Measurements from ENCODE around the gene ACTR3C. TPM values are rescaled to one million over a fixed set of nuclear protein-coding genes. Genes with fewer than 3 reads are reported as not detected.

The ACTR3C gene
- total and polyA plus RNA-seq, 2 donors (not counting 1 experiment from before 2014, with no cell fraction given), result 4.0 to 20.7 TPM

DNA sequence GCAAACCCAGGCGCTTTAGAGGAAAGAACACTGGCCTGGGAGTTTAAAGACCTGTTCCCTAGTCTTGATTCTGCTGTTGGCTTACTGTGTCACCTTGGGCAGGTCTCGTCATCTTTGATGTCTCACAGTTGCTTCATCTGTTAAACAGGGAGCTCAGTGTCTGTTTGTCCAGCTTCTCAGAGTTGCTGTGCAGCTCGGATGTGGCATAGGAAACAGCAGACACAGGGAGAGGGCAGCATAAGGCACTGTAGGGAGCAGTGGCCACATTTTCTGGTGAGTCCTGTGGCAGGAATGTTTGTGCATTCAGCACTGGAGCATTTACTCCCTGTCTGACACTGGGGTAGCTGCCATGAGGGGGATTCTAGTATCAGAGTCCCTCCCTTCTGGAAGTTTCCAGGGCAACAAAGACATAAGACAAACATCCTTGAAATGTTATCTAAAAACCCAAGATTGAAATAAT lies 47.3 kb upstream of the ACTR3C start:
- peak overlapping the region; percentile 92 for H3K4me3 Mint-ChIP-seq
- peaks cover 70% of the 10 kb centered on the region for H3K4me1 Mint-ChIP-seq
- WGBS (ENCODE audit: insufficient coverage), result 77% methylated on average over 3 of the region's 3 CpGs
- no peaks in the 10 kb centered on the region for H3K9me3 ChIP-seq (ENCODE audit: control extremely low read depth in 1 of 3, control insufficient read depth in 2 of 3, insufficient read depth in 1 of 3, low read length in 2 of 3)
- H3K9me3 Mint-ChIP-seq (ENCODE audit: insufficient read depth), result no peaks in the 10 kb centered on the region
- H3K27ac Mint-ChIP-seq, result peak overlapping the region; percentile 98
- H2AFZ ChIP-seq (ENCODE audit: insufficient read depth, low read depth, low read length, poor library complexity, severe bottlenecking), result no peak overlapping the region
- H3K4me2 ChIP-seq (replicated peaks; ENCODE audit: low read depth, low read length, poor library complexity, severe bottlenecking), result peak overlapping the region; percentile 85
- ChIA-PET POLR2A (interaction anchor here (1.7 to 6.6 kb wide), 3 partner anchors 8 to 36 kb away, joined by 6 to 120 read pairs (median 64); partner anchors contain the start of gene ZNF775), CTCF (interaction anchor here (0.9 to 7.3 kb wide), 5 partner anchors 8 to 49 kb away, joined by 3 to 71 read pairs (median 20); partner anchors contain the start of genes ACTR3C and LRRC61)
- peaks cover 33 to 53% of the 10 kb centered on the region in 2 donors for H3K4me1 ChIP-seq (ENCODE audit: control insufficient read depth in 2 of 2, insufficient read depth in 2 of 2, low read length in 2 of 2)
- peaks cover 26% of the 10 kb centered on the region for H4K20me1 ChIP-seq (ENCODE audit: control insufficient read depth, insufficient read depth, low read length, poor library complexity, severe bottlenecking)
- H3K79me2 ChIP-seq (ENCODE audit: control insufficient read depth, insufficient read depth, low read length), result peaks cover 33% of the 10 kb centered on the region
- peak overlapping the region in 1 of 2 donors; percentile 98 for H3K27ac ChIP-seq (ENCODE audit: low read length in 2 of 2)
- H3K27me3 Mint-ChIP-seq, result no peaks in the 10 kb centered on the region
- ATAC-seq (ENCODE audit: low read depth) (no peak), DNase-seq (no peak)
- H3K9ac ChIP-seq (ENCODE audit: low read length), result no peak overlapping the region
- no peaks in the 10 kb centered on the region for H3K27me3 ChIP-seq (replicated peaks in 1 of 4; ENCODE audit: control extremely low read depth in 1 of 4, control insufficient read depth in 3 of 4, insufficient read depth in 4 of 4, low read length in 3 of 4)
- intact Hi-C loops (cut with micrococcal nuclease), result no loop called here
- H3K4me3 ChIP-seq (ENCODE audit: control extremely low read depth in 1 of 5, extremely low read depth in 1 of 5, insufficient read depth in 1 of 5, low read depth in 2 of 5, low read length in 4 of 5), result no peak overlapping the region
- peaks cover 0 to 36% of the 10 kb centered on the region in 2 experiments for H3K36me3 ChIP-seq (replicated peaks in 1 of 2; ENCODE audit: control extremely low read depth in 1 of 2, control insufficient read depth in 1 of 2, extremely low read depth in 1 of 2, insufficient read depth in 2 of 2, low read length in 1 of 2)
- no peak for TF ChIP-seq EZH2 (IDR thresholded peaks at IDR 0.05; ENCODE audit: borderline replicate concordance, insufficient read depth, low read depth, low read length, poor library complexity, severe bottlenecking)
- TF ChIP-seq, protein P1, sequence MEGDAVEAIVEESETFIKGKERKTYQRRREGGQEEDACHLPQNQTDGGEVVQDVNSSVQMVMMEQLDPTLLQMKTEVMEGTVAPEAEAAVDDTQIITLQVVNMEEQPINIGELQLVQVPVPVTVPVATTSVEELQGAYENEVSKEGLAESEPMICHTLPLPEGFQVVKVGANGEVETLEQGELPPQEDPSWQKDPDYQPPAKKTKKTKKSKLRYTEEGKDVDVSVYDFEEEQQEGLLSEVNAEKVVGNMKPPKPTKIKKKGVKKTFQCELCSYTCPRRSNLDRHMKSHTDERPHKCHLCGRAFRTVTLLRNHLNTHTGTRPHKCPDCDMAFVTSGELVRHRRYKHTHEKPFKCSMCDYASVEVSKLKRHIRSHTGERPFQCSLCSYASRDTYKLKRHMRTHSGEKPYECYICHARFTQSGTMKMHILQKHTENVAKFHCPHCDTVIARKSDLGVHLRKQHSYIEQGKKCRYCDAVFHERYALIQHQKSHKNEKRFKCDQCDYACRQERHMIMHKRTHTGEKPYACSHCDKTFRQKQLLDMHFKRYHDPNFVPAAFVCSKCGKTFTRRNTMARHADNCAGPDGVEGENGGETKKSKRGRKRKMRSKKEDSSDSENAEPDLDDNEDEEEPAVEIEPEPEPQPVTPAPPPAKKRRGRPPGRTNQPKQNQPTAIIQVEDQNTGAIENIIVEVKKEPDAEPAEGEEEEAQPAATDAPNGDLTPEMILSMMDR (IDR thresholded peaks at IDR 0.05), result no peak
